Osteocyte (in vitro differentiated cells): ENCODE results near the gene ROBO2. TPM values are rescaled to one million over a fixed set of nuclear protein-coding genes. Genes with fewer than 3 reads are reported as not detected.

Experiments
- DNase-seq: peaks from one replicate; pipeline ENCODE4 v3.0.0; 2021; ENCODE audit warnings: mixed read lengths; ENCODE audit not compliant: unreplicated experiment; ENCODE audit errors: extremely low spot score
- H3K27ac Mint-ChIP-seq: one replicate; pipeline ENCODE4 v1.8.0; 2021; ENCODE audit warnings: mild to moderate bottlenecking, mixed read lengths; ENCODE audit not compliant: unreplicated experiment
- H3K27me3 Mint-ChIP-seq: one replicate; pipeline ENCODE4 v1.8.0; 2021; ENCODE audit warnings: mixed read lengths; ENCODE audit not compliant: unreplicated experiment
- H3K36me3 Mint-ChIP-seq: one replicate; pipeline ENCODE4 v1.8.0; 2021; ENCODE audit warnings: mixed read lengths; ENCODE audit not compliant: unreplicated experiment
- H3K4me1 Mint-ChIP-seq: one replicate; pipeline ENCODE4 v1.8.0; 2021; ENCODE audit warnings: mixed read lengths; ENCODE audit not compliant: unreplicated experiment
- H3K4me3 Mint-ChIP-seq: one replicate; pipeline ENCODE4 v1.8.0; 2021; ENCODE audit warnings: mild to moderate bottlenecking, moderate library complexity, mixed read lengths; ENCODE audit not compliant: unreplicated experiment
- H3K9me3 Mint-ChIP-seq: one replicate; pipeline ENCODE4 v1.8.0; 2021; ENCODE audit warnings: mixed read lengths; ENCODE audit not compliant: unreplicated experiment
- total RNA-seq: library from RNA; stranded (reverse); gene quantifications from 2 replicates; pipeline ENCODE4 v1.2.1, GENCODE V29; 2021
- TF ChIP-seq, protein P1 (sequence below): fragments of 200-600 bp; sonication (generic); IDR thresholded peaks from 2 replicates; pipeline ENCODE4 v1.5.0; 2021; ENCODE audit warnings: antibody characterized with exemption, mild to moderate bottlenecking, moderate library complexity

Gene ROBO2
- total RNA-seq, 1 donor from 2014 or later, result 18.4 TPM

DNA sequence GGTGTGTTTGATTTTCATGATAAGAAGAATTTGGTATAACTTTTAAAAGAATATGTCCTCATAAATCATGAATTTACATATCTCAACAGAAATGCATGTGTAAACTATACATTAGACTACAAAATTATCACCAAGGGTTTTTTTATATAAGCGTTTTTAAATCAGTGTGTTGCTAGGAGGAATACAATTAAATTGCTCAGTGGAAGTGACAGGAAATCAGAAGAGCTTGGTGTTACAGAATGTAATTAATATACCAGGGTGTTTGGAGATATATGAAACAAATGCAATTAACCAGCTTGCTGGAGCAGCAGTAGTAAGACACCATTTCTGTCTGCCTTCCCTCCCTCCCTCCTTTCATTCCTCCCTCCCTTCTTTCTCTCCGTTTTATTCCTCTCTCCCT is 2.4 kb downstream of the ROBO2 start:
- Mint-ChIP-seq H3K4me3 (peak overlapping the region; percentile 95), H3K4me1 (peaks cover 25% of the 10 kb centered on the region)

DNA sequence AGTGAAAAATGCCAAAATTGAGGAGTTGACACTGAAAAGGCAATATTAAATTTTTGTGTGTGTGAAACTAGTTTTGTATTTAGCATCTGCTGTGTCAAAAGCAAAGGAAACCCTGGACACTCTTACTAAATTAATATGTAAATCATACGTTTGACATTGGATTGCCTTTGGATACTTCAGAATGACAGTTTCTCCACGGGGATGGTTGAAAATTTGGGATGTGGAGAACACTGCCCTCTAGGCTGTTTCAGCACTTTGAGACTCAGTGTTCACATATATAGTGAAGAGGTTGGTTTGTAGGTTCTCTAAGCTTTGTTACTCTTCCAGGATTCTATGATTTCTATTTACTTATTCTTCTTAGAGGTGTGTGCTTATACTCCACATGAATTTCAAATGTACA is 3.0 kb downstream of the ROBO2 start:
- Mint-ChIP-seq H3K27ac (peak overlapping the region; percentile 83), H3K4me1 (peaks cover 25% of the 10 kb centered on the region), H3K4me3 (peak overlapping the region; percentile 95), H3K9me3 (no peaks in the 10 kb centered on the region), H3K27me3 (no peaks in the 10 kb centered on the region), H3K36me3 (no peaks in the 10 kb centered on the region)
- TF ChIP-seq, protein P1, sequence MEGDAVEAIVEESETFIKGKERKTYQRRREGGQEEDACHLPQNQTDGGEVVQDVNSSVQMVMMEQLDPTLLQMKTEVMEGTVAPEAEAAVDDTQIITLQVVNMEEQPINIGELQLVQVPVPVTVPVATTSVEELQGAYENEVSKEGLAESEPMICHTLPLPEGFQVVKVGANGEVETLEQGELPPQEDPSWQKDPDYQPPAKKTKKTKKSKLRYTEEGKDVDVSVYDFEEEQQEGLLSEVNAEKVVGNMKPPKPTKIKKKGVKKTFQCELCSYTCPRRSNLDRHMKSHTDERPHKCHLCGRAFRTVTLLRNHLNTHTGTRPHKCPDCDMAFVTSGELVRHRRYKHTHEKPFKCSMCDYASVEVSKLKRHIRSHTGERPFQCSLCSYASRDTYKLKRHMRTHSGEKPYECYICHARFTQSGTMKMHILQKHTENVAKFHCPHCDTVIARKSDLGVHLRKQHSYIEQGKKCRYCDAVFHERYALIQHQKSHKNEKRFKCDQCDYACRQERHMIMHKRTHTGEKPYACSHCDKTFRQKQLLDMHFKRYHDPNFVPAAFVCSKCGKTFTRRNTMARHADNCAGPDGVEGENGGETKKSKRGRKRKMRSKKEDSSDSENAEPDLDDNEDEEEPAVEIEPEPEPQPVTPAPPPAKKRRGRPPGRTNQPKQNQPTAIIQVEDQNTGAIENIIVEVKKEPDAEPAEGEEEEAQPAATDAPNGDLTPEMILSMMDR, result peak; percentile 65
- DNase-seq, result no peak

More for the DNA sequence above, 2.4 kb downstream of the ROBO2 start:
- TF ChIP-seq, protein P1, result no peak
- DNase-seq, result no peak
- no peaks in the 10 kb centered on the region for H3K27me3 Mint-ChIP-seq
- peak overlapping the region; percentile 83 for H3K27ac Mint-ChIP-seq
- no peaks in the 10 kb centered on the region for H3K9me3 Mint-ChIP-seq
- H3K36me3 Mint-ChIP-seq, result no peaks in the 10 kb centered on the region

DNA sequence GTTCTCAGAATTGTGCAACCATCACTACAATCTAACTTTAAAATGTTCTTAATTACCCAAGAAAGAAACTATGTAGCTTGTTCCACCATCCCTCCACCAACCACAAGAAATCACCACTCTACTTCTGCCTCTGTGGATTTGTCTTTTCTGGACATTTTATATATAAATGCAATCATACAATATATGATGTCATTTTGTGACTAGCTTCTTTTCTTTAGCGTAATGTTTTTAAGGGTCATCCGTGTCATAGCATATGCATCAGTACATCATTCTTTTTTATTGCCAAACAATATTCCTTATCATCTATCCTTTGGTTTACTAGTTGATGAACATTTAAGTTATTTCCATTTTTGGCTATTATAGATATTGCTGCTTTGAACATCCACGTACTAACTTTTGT is 5.8 kb downstream of the ROBO2 start:
- H3K4me3 Mint-ChIP-seq, result no peak overlapping the region
- H3K9me3 Mint-ChIP-seq, result no peaks in the 10 kb centered on the region
- no peaks in the 10 kb centered on the region for H3K27me3 Mint-ChIP-seq
- H3K36me3 Mint-ChIP-seq, result no peaks in the 10 kb centered on the region
- H3K4me1 Mint-ChIP-seq, result peaks cover 21% of the 10 kb centered on the region
- TF ChIP-seq, protein P1, result no peak
- no peak overlapping the region for H3K27ac Mint-ChIP-seq
- DNase-seq, result no peak

DNA sequence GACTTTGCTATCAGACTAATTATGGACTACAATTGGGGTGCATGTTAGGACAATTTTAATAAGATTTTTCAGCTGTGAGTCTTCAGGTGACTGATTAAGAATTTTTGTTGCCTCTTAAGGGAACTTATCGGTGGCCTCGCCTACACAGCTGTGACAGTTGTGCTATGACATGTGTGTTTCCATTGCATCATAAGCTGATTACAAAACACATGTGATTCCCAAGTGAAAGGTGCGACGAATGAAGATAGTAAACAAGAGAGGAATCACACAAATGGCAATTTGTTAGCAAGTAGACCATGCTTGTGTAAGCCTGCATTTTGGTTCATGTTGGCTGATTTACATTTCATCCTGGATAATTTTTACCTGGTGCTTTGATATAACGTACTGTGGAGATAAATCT is 8.3 kb downstream of the ROBO2 start:
- H3K27ac Mint-ChIP-seq, result no peak overlapping the region
- H3K36me3 Mint-ChIP-seq, result no peaks in the 10 kb centered on the region
- H3K4me3 Mint-ChIP-seq, result no peak overlapping the region
- peaks cover 14% of the 10 kb centered on the region for H3K4me1 Mint-ChIP-seq
- no peaks in the 10 kb centered on the region for H3K9me3 Mint-ChIP-seq
- DNase-seq, result no peak
- no peaks in the 10 kb centered on the region for H3K27me3 Mint-ChIP-seq
- TF ChIP-seq, protein P1, result no peak

DNA sequence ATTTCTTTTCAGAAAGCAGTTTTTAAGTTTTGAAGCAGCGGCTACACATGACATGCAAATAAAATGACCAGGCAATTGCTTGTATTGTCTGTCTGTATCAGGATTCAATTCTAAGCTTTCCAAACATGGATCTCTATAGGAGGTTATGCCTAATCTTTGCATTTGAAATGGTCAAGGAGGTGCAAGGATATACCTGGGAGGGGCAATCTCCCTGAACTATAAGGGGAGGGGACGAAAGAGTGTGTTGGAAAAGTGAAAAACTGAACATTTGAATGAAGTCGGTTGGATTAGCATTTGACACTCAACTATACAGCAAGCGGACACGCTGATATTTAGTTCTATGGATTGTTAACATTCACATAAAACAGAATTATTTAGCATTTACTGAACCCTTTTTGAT is 11.7 kb downstream of the ROBO2 start:
- DNase-seq, result no peak
- TF ChIP-seq, protein P1, result no peak
- Mint-ChIP-seq H3K27ac (peak overlapping the region; percentile 74), H3K4me1 (peaks cover 30% of the 10 kb centered on the region), H3K27me3 (no peaks in the 10 kb centered on the region), H3K36me3 (no peaks in the 10 kb centered on the region), H3K4me3 (no peak overlapping the region), H3K9me3 (no peaks in the 10 kb centered on the region)
